Epidermal melanocyte (primary cell): ENCODE results near the gene ZNF324.
A peak's percentile ranks its signal among the peaks of the same experiment; 100 is the strongest.
"Not testable (repeated sequence)": the region's sequence is repeated elsewhere in the genome, so short reads cannot be mapped to it uniquely, and the experiment has no call there.

Experiments
- DNase-seq: peaks from one replicate; pipeline ENCODE4 v3.0.0; 2011; ENCODE audit warnings: low spot score; ENCODE audit not compliant: insufficient read length

The ZNF324 gene

DNA sequence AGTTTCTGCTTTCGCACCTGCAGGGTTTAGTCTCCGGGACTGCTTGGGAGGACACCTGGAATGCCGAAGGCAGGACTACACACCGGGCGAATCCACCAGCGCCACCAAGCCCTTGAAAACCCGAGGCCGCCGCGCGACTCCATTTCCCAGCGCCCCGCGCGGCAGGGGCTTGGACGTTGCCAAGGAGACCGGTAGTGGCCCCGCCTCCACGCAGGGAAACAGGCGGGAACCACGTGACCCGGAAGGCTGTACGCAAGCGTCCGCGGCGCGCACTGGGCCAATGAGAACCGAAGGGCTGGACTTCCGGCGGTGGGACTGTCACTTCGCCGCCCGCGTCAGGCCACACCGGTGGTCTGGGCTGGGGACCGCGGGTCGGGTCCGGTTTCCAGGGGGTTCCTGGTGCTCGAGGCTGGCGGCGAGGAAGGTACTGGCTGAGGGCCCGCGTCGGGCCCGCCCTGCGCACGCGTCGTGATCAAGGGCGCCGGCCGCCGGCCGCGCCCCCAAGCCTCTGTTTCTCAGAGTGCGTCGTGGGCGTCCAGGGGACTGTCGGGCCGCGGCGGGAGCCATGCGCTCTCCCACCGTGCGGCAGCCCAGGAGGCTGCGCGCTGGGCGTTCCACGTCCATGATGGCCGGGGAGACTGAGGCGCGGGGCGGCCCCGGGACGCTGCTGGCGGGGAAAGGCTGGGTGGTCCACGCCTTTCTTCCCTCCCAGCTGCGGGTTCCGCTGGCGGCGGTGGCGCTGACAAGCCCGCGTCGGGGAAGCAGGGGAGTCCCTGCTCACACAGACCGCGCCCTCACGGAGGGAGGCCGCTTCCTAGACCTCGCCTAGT is at the start of gene ZNF324:
Gene ZNF324 (plus strand): TSS at position 321 of the 830 bp plus-strand sequence. CDS start 2,106 bp downstream, outside the sequence.
- DNase-seq, result peak; percentile 100

DNA sequence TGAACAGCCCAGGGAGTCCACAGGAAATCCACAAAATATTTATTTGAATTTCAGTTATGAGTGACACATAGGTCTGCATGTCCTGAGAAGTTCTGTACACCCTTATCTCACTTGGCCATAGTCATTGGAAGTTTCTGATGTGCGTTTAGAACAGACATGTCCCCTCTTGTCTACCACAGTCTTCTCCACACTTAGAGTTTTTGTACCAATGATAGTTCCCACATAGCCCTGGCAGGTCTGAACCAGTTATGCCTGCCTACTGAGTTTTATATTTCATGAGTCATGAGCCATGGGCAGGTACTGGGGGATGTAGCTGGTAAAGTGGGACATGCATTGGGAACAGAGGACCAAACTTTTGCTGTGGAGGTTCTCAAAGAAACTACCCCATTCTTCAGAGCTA is 38.3 kb upstream of the ZNF324 start:
- DNase-seq, result no peak

DNA sequence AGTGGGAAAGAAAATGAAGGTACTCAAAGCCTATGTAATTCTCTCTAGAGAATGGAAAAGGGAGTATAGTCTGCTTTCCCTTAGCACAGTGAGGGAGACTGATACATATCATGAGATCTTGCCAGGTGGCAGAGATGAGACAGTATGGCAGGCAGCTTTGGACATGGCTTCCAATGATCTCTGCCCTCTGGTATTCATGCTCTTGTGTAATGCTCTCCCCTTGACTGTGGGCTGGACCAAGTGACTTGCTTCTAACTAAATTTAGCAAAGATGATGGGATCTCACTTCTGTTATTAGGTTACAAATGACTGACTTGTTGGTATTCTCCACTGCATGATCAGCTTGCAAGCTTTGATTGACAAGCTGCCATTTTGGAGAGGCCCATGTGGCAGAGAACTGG is 37.1 kb upstream of the ZNF324 start:
- no peak for DNase-seq

DNA sequence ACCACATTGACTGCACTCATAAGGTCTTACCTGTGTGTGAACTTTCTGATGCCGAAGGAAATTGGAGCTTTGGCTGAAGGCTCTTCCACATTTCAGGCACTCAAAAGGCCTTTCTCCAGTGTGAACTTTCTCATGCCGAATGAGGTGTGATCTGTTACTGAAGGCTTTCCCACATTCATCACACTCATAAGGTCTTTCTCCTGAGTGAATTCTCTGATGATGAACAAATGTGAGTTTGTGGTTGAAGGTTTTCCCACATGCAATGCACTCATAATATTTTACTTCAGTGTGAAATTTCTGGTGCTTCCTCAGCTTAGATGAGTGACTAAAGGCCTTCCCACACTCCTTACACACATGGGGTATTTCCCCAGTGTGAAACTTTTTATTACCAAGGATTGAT is 32.7 kb upstream of the ZNF324 start:
- no peak for DNase-seq

DNA sequence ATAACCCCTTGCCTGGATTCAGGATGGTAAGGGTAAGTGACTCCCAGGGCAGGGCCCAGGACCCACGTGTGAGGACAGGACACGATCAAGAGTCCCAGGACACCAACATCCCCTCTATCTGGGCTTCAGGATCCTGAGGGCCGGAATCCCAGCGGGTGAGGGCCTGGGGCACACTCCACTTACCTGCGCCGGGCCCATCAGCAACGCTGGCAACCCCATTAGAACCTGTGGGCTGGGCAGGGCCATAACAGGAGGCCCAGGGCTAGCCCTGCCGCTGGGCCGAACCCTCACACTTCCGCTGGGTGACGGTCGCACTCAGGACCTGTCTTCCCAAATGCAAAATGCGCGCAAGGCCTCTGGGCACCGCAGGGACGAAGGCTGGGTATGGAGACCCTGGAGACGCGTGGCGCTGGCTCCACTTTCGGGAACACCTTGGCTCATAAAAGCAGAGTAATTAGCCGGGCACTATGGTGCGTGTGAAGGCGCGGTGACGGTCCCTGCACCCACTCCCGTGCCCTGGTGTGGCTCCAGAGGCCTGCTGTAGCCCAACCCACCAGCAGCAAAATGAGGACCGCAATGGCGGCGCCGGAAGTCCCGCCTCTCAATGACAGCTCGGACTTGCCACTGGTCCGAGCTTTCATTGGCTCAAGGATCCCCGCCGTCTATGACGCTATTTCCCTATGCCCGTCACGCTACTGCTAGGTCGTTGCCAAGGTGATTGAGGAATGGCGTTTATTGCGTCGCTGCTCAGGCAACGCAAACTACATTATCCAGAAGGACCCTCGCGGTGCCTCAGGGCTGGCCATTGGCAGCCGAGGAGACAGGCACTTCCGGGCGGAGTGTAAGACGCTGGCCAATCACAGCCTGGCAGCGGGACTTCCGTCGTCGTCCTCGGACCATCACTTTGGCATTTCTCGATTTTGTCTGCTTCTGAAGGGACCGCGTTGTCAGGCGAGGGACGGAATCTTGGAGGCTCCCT is 27.0 kb upstream of the ZNF324 start, which contains the start of gene ZNF132:
Gene ZNF132 (minus strand): TSS at position 578 of the 979 bp plus-strand sequence. CDS start 332 bp downstream, at position 246.
- DNase-seq, result peak; percentile 98

DNA sequence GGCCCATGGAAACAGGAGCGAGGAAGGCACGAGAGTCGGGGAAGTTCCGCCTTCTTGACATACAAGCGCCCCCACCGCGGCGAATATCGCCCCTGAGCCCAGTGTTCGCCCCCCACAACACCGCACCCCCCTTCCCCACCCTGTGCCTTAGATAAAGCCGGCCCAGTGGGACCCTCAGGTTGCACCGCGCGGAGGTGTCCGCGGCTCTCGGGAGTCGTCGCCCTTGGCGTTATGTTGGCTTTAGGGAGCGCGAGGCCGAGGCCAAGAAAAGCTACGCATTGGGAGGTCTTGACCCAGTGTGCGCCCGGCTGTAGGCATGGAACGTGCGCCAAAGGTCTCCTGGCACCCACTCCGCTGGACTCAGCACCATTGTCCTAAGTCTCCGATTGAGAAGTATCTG is 26.3 kb upstream of the ZNF324 start:
- no peak for DNase-seq

DNA sequence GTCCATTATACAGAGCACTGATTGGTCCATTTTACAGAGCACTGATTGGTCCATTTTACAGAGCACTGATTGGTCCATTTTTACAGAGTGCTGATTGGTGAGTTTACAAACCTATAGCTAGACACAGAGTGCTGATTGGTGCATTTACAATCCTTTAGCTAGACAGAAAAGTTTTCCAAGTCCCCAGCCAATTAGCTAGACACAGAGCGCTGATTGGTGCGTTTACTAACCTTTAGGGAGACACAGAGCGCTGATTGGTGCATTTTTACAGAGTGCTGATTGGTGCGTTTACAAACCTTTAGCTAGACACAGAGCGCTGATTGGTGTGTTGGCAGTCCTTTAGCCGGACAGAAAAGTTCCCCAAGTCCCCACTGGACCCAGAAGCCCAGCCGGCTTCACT is 23.9 kb upstream of the ZNF324 start:
- DNase-seq, result not testable (repeated sequence)

DNA sequence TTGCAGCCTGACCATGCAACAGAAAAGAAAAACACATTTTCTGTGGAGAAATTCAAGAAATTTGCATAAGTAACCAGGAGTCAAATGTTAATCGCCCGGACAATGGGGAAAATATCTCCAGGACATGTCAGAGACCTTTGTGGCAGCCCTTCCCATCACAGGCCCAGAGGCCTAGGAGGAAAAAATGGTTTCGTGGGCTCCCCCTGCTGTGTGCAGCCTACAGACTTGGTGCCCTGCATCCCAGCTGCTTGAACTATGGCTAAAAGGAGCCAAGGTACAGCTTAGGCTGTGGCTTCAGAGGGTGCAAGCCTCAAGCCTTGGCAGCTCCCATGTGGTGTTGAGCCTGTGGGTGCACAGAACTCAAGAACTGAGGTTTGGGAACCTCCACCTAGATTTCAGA is 18.0 kb upstream of the ZNF324 start:
- not testable (repeated sequence) for DNase-seq

- DNase-seq, result not testable (repeated sequence)
Measured at GRCh38 chr19:58449980-58450379, 16.9 kb upstream of the ZNF324 start.

DNA sequence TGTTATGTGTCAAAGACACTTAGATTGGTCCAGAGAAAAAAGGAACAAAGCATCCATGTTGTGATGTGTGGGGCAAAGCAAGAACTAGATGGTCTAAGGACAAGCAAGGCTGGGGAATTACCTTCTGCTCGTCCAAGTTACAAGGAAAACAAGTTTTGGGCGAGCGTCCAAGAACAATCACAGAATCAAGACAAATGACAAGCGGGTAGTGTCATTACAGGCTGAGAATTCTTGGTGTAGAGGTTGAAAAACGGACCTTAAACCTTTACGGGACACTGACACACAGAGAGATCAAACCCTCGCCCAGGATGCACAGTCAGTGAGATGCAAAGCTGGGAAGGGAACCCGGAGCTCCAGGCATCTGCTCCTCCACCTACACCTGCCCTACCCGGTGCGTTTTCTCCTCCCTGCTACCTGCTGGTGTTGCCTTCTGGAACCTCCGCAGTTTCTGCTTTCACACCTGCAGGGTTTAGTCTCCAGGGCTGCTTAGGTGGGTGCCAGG is 16.0 kb upstream of the ZNF324 start:
- DNase-seq, result no peak

DNA sequence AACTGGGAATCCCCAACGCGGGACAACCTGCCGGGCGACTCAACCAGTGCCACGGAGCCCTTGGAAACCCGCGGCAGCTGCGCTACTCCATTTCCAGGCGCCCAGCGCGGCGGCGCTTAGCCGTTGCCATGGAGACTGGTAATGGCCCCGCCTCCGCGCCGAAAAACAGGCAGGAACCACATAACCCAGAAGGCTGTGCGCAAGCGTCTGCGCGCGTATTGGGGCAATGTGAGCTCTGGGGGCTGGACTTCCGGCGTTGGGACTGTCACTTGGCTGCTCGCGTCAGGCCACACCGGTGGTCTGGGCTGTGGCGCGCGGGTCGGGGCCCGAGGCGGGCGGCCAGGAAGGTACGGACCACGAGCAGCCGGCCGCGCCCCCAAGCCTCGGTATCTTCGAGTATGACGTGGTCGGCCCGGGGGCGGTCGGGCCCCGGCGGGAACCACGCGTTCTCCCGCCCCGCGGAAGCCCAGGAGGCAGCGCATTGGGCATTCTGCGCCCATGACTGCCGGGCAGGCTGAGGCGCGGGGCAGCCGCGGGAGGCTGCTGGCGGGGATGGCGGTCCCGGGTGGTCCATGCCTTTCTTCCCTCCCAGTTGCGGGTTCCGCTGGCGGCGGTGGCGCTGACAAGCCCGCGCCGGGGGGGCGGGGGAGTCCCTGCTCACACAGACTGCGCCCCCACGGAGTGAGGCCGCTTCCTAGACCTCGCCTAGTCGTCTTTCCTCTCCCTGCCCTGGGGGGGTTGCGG is 15.3 kb upstream of the ZNF324 start, which contains the start of gene ZNF324B:
Gene ZNF324B (plus strand): TSS at position 265 of the 744 bp plus-strand sequence. CDS start 2,080 bp downstream, outside the sequence.
- peak; percentile 96 for DNase-seq

DNA sequence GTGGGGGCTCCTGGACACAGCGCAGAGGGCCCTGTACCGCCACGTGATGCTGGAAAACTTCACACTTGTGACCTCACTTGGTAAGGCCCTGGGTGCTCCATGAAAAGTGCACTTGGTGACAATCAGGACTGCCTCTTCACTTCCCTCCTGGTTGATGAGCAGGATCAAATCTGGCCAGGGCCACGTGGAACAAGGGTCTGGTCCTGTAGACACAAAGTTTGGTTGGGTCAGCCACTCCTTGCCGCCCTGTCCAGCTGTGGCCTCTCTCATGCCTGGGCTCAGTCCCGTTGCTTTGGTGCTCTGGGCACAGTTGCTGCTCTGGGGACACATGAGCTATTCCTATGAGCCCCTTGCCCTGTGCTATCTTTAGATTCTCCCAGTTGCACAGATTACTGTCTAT is 13.1 kb upstream of the ZNF324 start:
- DNase-seq, result no peak

GRCh38 chr19:58455306-58455705 is 11.6 kb upstream of the ZNF324 start:
- DNase-seq, result no peak

DNA sequence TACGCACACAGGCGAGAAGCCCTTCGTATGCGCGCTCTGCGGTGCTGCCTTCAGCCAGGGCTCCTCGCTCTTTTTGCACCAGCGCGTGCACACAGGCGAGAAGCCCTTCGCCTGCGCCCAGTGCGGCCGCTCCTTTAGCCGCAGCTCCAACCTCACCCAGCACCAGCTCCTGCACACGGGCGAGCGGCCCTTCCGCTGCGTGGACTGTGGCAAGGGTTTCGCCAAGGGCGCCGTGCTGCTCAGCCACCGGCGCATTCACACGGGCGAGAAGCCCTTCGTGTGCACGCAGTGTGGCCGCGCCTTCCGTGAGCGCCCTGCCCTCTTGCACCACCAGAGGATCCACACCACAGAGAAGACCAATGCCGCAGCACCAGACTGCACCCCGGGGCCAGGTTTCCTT is 10.8 kb upstream of the ZNF324 start:
- no peak for DNase-seq

DNA sequence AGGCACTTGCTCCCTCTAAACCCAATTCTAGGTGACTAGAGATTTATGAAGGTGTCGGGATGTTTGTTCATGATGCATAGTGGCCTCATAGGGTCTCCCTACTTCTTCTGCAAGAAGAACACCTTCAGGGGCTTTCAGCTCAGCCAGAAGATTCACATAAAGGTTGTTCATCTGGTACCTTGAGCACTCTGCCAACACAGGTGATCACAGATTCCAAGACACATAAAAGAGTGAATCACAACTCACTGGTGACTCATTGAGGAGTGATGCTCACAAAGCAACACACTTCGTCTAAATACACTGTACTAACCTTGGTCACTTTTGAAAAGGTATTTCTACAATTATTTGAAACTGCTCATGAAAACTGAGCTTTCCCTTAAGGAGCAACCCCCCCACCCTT is 6.8 kb upstream of the ZNF324 start:
- no peak for DNase-seq

- DNase-seq, result no peak
Measured at GRCh38 chr19:58466089-58466759, 656 bp upstream of the ZNF324 start.

DNA sequence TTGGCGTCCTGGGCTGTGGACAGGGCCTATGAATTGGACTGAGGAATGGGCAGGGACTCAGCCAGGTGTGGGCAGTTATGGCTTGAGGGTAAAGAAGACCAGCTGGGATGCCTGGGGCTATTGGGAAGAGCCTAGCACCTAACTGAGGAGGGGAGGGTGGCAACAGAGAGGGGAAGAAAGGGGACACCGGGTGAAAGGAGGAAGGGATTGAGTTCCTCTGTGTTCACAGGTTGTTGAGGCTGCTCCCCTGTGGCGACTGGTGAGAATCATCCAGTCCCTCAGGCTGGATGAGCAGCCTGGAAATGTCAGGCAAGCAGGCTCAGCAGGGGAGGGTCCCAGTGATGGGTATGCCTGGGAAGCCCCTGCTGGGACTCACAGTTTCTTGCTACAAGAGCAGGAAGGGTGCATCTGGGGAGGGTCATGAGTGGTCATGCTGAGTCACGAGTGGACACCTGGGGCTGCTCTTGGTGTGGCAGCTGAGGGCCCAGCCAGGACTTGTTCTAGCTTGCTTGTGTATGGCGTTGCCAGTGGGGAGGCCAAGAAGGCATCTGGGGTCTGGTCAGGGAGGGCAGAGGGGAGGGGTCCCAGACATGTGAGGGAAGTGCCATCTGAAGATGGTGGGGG is 1.4 kb downstream of the ZNF324 start:
- no peak for DNase-seq

GRCh38 chr19:58469241-58470013 is 2.5 kb downstream of the ZNF324 start:
- DNase-seq, result no peak
